DOHH2 (cell line): ENCODE data around the gene FRMD3.

Experiments used
- H3F3A ChIP-seq: fragments of 200-600 bp; sonication (generic), shearing (Covaris generic); 2 replicates; pipeline ENCODE4 v1.6.0; 2016; ENCODE audit warnings: antibody characterized with exemption, mild to moderate bottlenecking; ENCODE audit not compliant: control insufficient read depth, insufficient read depth
- H3K27ac ChIP-seq: fragments of 200-600 bp; sonication (generic); 2 replicates; pipeline ENCODE4 v1.5.1; 2014; ENCODE audit warnings: low read depth, mild to moderate bottlenecking, low read length, moderate library complexity
- H3K27me3 ChIP-seq: fragments of 200-600 bp; sonication (generic); 2 replicates; pipeline ENCODE4 v1.6.1; 2014; ENCODE audit warnings: mild to moderate bottlenecking, low read length, mixed read lengths; ENCODE audit not compliant: control insufficient read depth
- H3K36me3 ChIP-seq: fragments of 200-600 bp; sonication (generic); 2 replicates; pipeline ENCODE4 v1.6.1; 2014; ENCODE audit warnings: mild to moderate bottlenecking, low read length, moderate library complexity, mixed read lengths; ENCODE audit not compliant: control insufficient read depth
- H3K4me1 ChIP-seq: fragments of 200-600 bp; sonication (generic); 2 replicates; pipeline ENCODE4 v1.6.1; 2014; ENCODE audit warnings: mild to moderate bottlenecking, low read length, mixed read lengths; ENCODE audit not compliant: control insufficient read depth
- H3K4me2 ChIP-seq: fragments of 200-600 bp; sonication (generic); 2 replicates; pipeline ENCODE4 v1.6.0; 2014; ENCODE audit warnings: mild to moderate bottlenecking, low read length, moderate library complexity
- H3K4me3 ChIP-seq: fragments of 200-600 bp; sonication (generic); 2 replicates; pipeline ENCODE4 v1.5.1; 2014; ENCODE audit warnings: mild to moderate bottlenecking, low read length, mixed read lengths
- H3K79me2 ChIP-seq: fragments of 200-600 bp; sonication (generic); 2 replicates; pipeline ENCODE4 v1.6.1; 2014; ENCODE audit warnings: mild to moderate bottlenecking, low read length, mixed read lengths; ENCODE audit not compliant: control insufficient read depth
- H3K9me2 ChIP-seq: fragments of 200-600 bp; sonication (generic); replicated peaks from 2 replicates; pipeline ENCODE4 v1.6.1; 2014; ENCODE audit warnings: mild to moderate bottlenecking, low read length, mixed read lengths; ENCODE audit not compliant: control insufficient read depth
- H3K9me3 ChIP-seq: fragments of 200-600 bp; sonication (generic); 2 replicates; pipeline ENCODE4 v1.6.1; 2014; ENCODE audit warnings: antibody characterized with exemption, low read length, mixed read lengths; ENCODE audit not compliant: control insufficient read depth, insufficient read depth
- H4K20me1 ChIP-seq: fragments of 200-600 bp; sonication (generic); 2 replicates; pipeline ENCODE4 v1.6.0; 2014; ENCODE audit warnings: low read depth, mild to moderate bottlenecking, antibody characterized with exemption, low read length, moderate library complexity; ENCODE audit not compliant: control insufficient read depth, insufficient read depth
- CTCF ChIP-seq: fragments of 200-600 bp; sonication (generic); IDR thresholded peaks from one replicate; pipeline ENCODE4 v1.5.1; 2014; ENCODE audit warnings: antibody characterized with exemption, mild to moderate bottlenecking, low read depth, low read length; ENCODE audit not compliant: poor library complexity, severe bottlenecking
- EZH2phosphoT487 ChIP-seq: fragments of 200-600 bp; sonication (generic); IDR thresholded peaks from 2 replicates; pipeline ENCODE4 v1.6.1; 2017; ENCODE audit warnings: borderline replicate concordance, mild to moderate bottlenecking, antibody characterized with exemption, low read length, moderate library complexity, mixed read lengths

FRMD3 gene

GRCh38 chr9:83349031-83349430 is 189.2 kb downstream of the FRMD3 start:
- H3K9me3 ChIP-seq = no peaks in the 10 kb centered on the region
- H3K36me3 ChIP-seq = no peaks in the 10 kb centered on the region
- no peak overlapping the region for H3K4me2 ChIP-seq
- TF ChIP-seq CTCF (no peak), EZH2phosphoT487 (no peak)
- no peaks in the 10 kb centered on the region for H3K79me2 ChIP-seq
- H3K4me1 ChIP-seq = no peaks in the 10 kb centered on the region
- no peaks in the 10 kb centered on the region for H3K9me2 ChIP-seq
- H3K4me3 ChIP-seq = no peak overlapping the region
- H4K20me1 ChIP-seq = no peaks in the 10 kb centered on the region
- H3K27me3 ChIP-seq = no peaks in the 10 kb centered on the region
- H3K27ac ChIP-seq = no peak overlapping the region
- no peaks in the 10 kb centered on the region for H3F3A ChIP-seq

DNA sequence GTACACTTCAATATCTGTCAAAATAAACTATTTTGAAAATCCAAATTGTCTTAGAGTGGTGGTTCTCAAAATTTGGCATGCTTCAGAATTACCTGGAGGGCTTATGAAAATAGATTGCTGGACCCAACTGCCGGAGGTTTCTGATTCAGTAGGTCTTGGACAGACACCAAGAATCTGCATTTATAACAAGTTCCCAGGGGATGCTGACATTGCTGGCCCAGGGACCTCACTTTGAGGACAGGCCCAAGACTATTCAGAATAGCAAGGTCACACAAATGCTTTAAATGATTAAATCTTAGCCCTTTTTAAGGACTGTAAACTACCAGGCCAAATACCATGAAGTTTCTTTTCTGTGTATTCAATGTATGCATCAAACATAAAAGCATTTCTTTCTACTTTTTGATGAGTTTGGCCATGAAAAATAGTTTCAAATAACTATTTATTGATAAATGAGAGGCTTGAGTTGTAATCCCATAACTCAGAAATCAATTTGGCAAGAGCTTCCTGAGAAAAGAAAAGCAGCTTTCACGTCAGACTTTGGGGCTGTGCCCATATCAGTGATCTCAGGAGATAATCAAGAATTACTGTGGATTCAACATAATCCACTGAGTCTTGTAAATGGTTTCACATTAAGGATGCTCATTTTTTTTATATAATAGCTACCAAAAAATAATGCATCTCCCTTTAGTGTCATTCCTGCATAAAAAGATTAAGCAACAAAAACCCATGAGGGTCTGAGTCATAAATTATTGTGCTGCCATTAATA is 191.4 kb downstream of the FRMD3 start:
- Histone ChIP-seq H3K4me1 (no peaks in the 10 kb centered on the region), H4K20me1 (no peaks in the 10 kb centered on the region), H3K4me2 (no peak overlapping the region), H3K27ac (no peak overlapping the region), H3K9me3 (no peaks in the 10 kb centered on the region), H3K36me3 (no peaks in the 10 kb centered on the region), H3K27me3 (no peaks in the 10 kb centered on the region), H3K4me3 (no peak overlapping the region), H3K9me2 (no peaks in the 10 kb centered on the region), H3K79me2 (no peaks in the 10 kb centered on the region), H3F3A (no peaks in the 10 kb centered on the region)
- no peak for TF ChIP-seq CTCF
- no peak for TF ChIP-seq EZH2phosphoT487

- TF ChIP-seq CTCF = no peak
- no peak for TF ChIP-seq EZH2phosphoT487
- Histone ChIP-seq H3K27me3 (no peaks in the 10 kb centered on the region), H3K36me3 (no peaks in the 10 kb centered on the region), H3K79me2 (no peaks in the 10 kb centered on the region), H3K27ac (no peak overlapping the region), H3K4me2 (no peak overlapping the region), H3K9me2 (no peaks in the 10 kb centered on the region), H3K4me1 (no peaks in the 10 kb centered on the region), H3K4me3 (no peak overlapping the region), H3K9me3 (no peaks in the 10 kb centered on the region), H4K20me1 (no peaks in the 10 kb centered on the region), H3F3A (no peaks in the 10 kb centered on the region)
Measured at GRCh38 chr9:83343366-83343999, 194.7 kb downstream of the FRMD3 start.
